ENCODE data around the gene MYCT1.

The MYCT1 gene

DNA sequence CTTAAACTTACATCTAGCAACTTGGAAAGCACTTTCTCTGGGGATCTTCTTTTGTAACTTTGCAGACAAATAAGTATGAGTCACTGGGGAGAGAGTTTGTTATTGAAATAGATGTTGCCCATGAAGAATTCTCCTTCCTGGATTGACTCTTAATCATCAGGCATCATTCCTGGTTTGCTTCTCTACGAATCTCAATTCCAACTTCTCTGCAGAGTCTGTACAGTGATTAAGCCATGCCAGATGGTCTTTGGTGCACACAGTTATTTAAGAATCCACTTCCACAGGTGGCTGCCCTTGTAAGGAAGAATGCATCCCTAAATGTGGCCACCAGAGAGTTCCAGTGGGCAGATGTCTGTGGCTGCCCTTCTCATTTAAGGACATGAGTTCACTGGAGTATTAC is 25.7 kb downstream of the MYCT1 start:
- H3K27ac Mint-ChIP-seq: no peak overlapping the region

DNA sequence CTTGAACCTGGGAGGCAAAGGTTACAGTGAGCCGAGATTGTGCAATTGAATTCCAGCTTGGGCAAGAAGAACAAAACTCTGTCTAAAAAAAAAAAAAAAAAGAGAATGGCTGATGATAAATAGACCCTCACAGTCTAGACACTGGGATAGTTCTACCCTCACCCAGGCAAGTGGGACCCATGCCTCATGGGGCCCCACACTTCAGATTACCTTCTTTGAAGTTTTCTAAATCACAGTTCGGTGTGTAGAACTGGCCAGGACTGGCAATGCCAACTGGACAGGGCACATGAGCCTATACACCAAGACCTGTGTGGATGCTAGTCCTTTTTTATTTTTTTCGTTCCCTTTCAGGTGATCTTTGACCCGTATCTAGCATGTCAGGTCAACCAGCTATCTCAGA is 28.6 kb downstream of the MYCT1 start:
- H3K36me3 Mint-ChIP-seq (ENCODE audit: low read depth): no peaks in the 10 kb centered on the region
- H3K4me3 Mint-ChIP-seq: no peak overlapping the region
- H3K27ac Mint-ChIP-seq: no peak overlapping the region
- H3K27me3 Mint-ChIP-seq (ENCODE audit: low read depth): no peaks in the 10 kb centered on the region
- TF ChIP-seq, protein P1, sequence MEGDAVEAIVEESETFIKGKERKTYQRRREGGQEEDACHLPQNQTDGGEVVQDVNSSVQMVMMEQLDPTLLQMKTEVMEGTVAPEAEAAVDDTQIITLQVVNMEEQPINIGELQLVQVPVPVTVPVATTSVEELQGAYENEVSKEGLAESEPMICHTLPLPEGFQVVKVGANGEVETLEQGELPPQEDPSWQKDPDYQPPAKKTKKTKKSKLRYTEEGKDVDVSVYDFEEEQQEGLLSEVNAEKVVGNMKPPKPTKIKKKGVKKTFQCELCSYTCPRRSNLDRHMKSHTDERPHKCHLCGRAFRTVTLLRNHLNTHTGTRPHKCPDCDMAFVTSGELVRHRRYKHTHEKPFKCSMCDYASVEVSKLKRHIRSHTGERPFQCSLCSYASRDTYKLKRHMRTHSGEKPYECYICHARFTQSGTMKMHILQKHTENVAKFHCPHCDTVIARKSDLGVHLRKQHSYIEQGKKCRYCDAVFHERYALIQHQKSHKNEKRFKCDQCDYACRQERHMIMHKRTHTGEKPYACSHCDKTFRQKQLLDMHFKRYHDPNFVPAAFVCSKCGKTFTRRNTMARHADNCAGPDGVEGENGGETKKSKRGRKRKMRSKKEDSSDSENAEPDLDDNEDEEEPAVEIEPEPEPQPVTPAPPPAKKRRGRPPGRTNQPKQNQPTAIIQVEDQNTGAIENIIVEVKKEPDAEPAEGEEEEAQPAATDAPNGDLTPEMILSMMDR (IDR thresholded peaks at IDR 0.05; ENCODE audit: unreplicated experiment in 3 of 3): no peak
- no peaks in the 10 kb centered on the region for H3K9me3 Mint-ChIP-seq
- no peaks in the 10 kb centered on the region for H3K4me1 Mint-ChIP-seq

More for the DNA sequence above, 25.7 kb downstream of the MYCT1 start:
- no peaks in the 10 kb centered on the region for H3K4me1 Mint-ChIP-seq
- TF ChIP-seq, protein P1 (IDR thresholded peaks at IDR 0.05; ENCODE audit: unreplicated experiment in 3 of 3): no peak
- H3K4me3 Mint-ChIP-seq: no peak overlapping the region
- no peaks in the 10 kb centered on the region for H3K9me3 Mint-ChIP-seq
- no peaks in the 10 kb centered on the region for H3K27me3 Mint-ChIP-seq (ENCODE audit: low read depth)
- no peaks in the 10 kb centered on the region for H3K36me3 Mint-ChIP-seq (ENCODE audit: low read depth)

- Mint-ChIP-seq H3K27ac (no peak overlapping the region), H3K4me3 (no peak overlapping the region), H3K36me3 (ENCODE audit: low read depth) (no peaks in the 10 kb centered on the region), H3K4me1 (no peaks in the 10 kb centered on the region), H3K9me3 (no peaks in the 10 kb centered on the region), H3K27me3 (ENCODE audit: low read depth) (no peaks in the 10 kb centered on the region)
- TF ChIP-seq, protein P1 (IDR thresholded peaks at IDR 0.05; ENCODE audit: unreplicated experiment in 3 of 3): no peak
These were observed 29.8 kb downstream of the MYCT1 start for GRCh38 chr6:152727507-152727906.

GRCh38 chr6:152734630-152735029 is 36.9 kb downstream of the MYCT1 start:
- H3K27me3 Mint-ChIP-seq (ENCODE audit: low read depth): no peaks in the 10 kb centered on the region
- H3K4me3 Mint-ChIP-seq: no peak overlapping the region
- no peaks in the 10 kb centered on the region for H3K9me3 Mint-ChIP-seq
- H3K36me3 Mint-ChIP-seq (ENCODE audit: low read depth): no peaks in the 10 kb centered on the region
- TF ChIP-seq, protein P1 (IDR thresholded peaks at IDR 0.05; ENCODE audit: unreplicated experiment in 3 of 3): no peak
- no peaks in the 10 kb centered on the region for H3K4me1 Mint-ChIP-seq
- H3K27ac Mint-ChIP-seq: no peak overlapping the region

GRCh38 chr6:152736687-152737273 is 39.1 kb downstream of the MYCT1 start:
- Mint-ChIP-seq H3K4me1 (no peaks in the 10 kb centered on the region), H3K27ac (no peak overlapping the region), H3K36me3 (ENCODE audit: low read depth) (no peaks in the 10 kb centered on the region), H3K27me3 (ENCODE audit: low read depth) (no peaks in the 10 kb centered on the region), H3K9me3 (no peaks in the 10 kb centered on the region), H3K4me3 (no peak overlapping the region)
- TF ChIP-seq, protein P1 (IDR thresholded peaks at IDR 0.05; ENCODE audit: unreplicated experiment in 3 of 3): no peak

- Mint-ChIP-seq H3K36me3 (ENCODE audit: low read depth) (no peaks in the 10 kb centered on the region), H3K27ac (no peak overlapping the region), H3K9me3 (no peaks in the 10 kb centered on the region), H3K4me3 (no peak overlapping the region), H3K27me3 (ENCODE audit: low read depth) (peaks cover 2% of the 10 kb centered on the region), H3K4me1 (no peaks in the 10 kb centered on the region)
- TF ChIP-seq, protein P1 (IDR thresholded peaks at IDR 0.05; ENCODE audit: unreplicated experiment in 3 of 3): no peak
These were observed 47.9 kb downstream of the MYCT1 start for GRCh38 chr6:152745509-152746171.
